H1 (cell line): ENCODE results near the gene SRD5A3. TPM values are rescaled to one million over a fixed set of nuclear protein-coding genes. Genes with fewer than 3 reads are reported as not detected.
A peak's percentile ranks its signal among the peaks of the same experiment; 100 is the strongest.

Experiments used
- CTCF ChIA-PET: fragments of 300-600 bp; sonication (Branson Sonifier 250); formaldehyde crosslinking; loops from one replicate; lab custom pipeline; 2021; ENCODE audit not compliant: partially characterized antibody; lab: Charles Lee
- POLR2A ChIA-PET: fragments of 300-600 bp; sonication (Branson Sonifier 250); formaldehyde crosslinking; loops from one replicate; lab custom pipeline; 2021; ENCODE audit warnings: inconsistent platforms; ENCODE audit not compliant: partially characterized antibody; lab: Charles Lee
- DNase-seq, 2 experiments: peaks; one replicate each; pipeline versions ENCODE4 v3.0.0 to v3.0.0-alpha.2; 2010 to 2022; ENCODE audit warnings: low spot score in 2 of 2, low read depth in 1 of 2, mixed read lengths in 1 of 2
- FAIRE-seq: peaks from 2 replicates; lab custom pipeline; 2011; peaks lifted over from hg19 to GRCh38; lab: Jason Lieb, UNC
- H2AFZ ChIP-seq: 2 replicates; pipeline ENCODE4 v1.8.1; 2012; ENCODE audit warnings: low read length, inconsistent platforms
- H2AK5ac ChIP-seq: 2 replicates; pipeline ENCODE4 v1.6.1; 2013; ENCODE audit warnings: low read depth, low read length
- H2BK120ac ChIP-seq: replicated peaks from 2 replicates; pipeline ENCODE3; 2013; ENCODE audit warnings: low read depth, low read length, inconsistent platforms
- H2BK12ac ChIP-seq: 2 replicates; pipeline ENCODE4 v1.6.1; 2013; ENCODE audit warnings: low read depth, low read length
- H2BK15ac ChIP-seq: 2 replicates; pipeline ENCODE4 v1.6.1; 2013; ENCODE audit warnings: low read length
- H2BK20ac ChIP-seq: 2 replicates; pipeline ENCODE4 v1.6.1; 2013; ENCODE audit warnings: low read length
- H2BK5ac ChIP-seq: 2 replicates; pipeline ENCODE4 v1.6.1; 2013; ENCODE audit warnings: low read depth, low read length
- H3K14ac ChIP-seq: 2 replicates; pipeline ENCODE4 v1.6.1; 2013; ENCODE audit warnings: inconsistent platforms; ENCODE audit not compliant: insufficient read length
- H3K18ac ChIP-seq: 2 replicates; pipeline ENCODE4 v1.6.1; 2013; ENCODE audit warnings: low read length; ENCODE audit errors: extremely low read depth
- H3K23ac ChIP-seq: 2 replicates; pipeline ENCODE4 v1.6.1; 2013; ENCODE audit warnings: inconsistent platforms; ENCODE audit not compliant: insufficient read length
- H3K23me2 ChIP-seq: 2 replicates; pipeline ENCODE4 v1.6.1; 2013; ENCODE audit warnings: low read depth, low read length
- H3K27ac ChIP-seq: 2 replicates; pipeline ENCODE4 v1.6.1; 2011; ENCODE audit warnings: low read depth, low read length, inconsistent platforms
- H3K27me3 ChIP-seq, 4 experiments: replicated peaks in 1 of 4; 1 replicate in 1 of 4; 2 replicates in 3 of 4; pipeline versions ENCODE4 v1.6.1 to v1.8.1; 2011 to 2013; ENCODE audit warnings: low read length in 3 of 4, mild to moderate bottlenecking in 3 of 4, inconsistent platforms in 2 of 4, mixed read lengths in 2 of 4, moderate library complexity in 1 of 4; ENCODE audit not compliant: control insufficient read depth in 3 of 4, insufficient read depth in 3 of 4; ENCODE audit errors: extremely low read depth in 1 of 4
- H3K36me3 ChIP-seq, 4 experiments: 2 replicates each; pipeline versions ENCODE4 v1.6.1 to v1.8.1; 2011 to 2013; ENCODE audit warnings: mild to moderate bottlenecking in 4 of 4, low read length in 3 of 4, moderate library complexity in 2 of 4, control low read depth in 1 of 4, inconsistent platforms in 1 of 4; ENCODE audit not compliant: insufficient read depth in 4 of 4, control insufficient read depth in 2 of 4
- H3K4ac ChIP-seq: replicated peaks from 2 replicates; pipeline ENCODE3; 2013; ENCODE audit warnings: low read length, low read depth, mixed read lengths, inconsistent platforms; ENCODE audit not compliant: insufficient read length
- H3K4me1 ChIP-seq, 4 experiments: replicated peaks in 1 of 4; 1 replicate in 1 of 4; 2 replicates in 3 of 4; pipeline versions ENCODE4 v1.6.1 to v1.8.1; 2011 to 2013; ENCODE audit warnings: low read length in 3 of 4, inconsistent platforms in 2 of 4, mixed read lengths in 1 of 4; ENCODE audit not compliant: insufficient read depth in 4 of 4, control insufficient read depth in 3 of 4
- H3K4me2 ChIP-seq, 2 experiments: 2 replicates each; pipeline versions ENCODE4 v1.6.1 to v1.8.1; 2011 to 2013; ENCODE audit warnings: low read depth in 2 of 2, low read length in 2 of 2, control low read depth in 1 of 2, inconsistent platforms in 1 of 2, mild to moderate bottlenecking in 1 of 2; ENCODE audit not compliant: insufficient read depth in 1 of 2
- H3K4me3 ChIP-seq, 4 experiments: fragments of 200-600, 300-600 bp in 1 of 4; sonication (generic), shearing (Covaris generic), sonication (Bioruptor Twin) in 1 of 4; 2 replicates each; pipeline versions ENCODE4 v1.5.1 to v1.8.1; 2011 to 2016; ENCODE audit warnings: low read length in 4 of 4, low read depth in 3 of 4, control low read depth in 2 of 4, inconsistent platforms in 2 of 4, mild to moderate bottlenecking in 2 of 4, mixed read lengths in 1 of 4, moderate library complexity in 1 of 4; ENCODE audit not compliant: insufficient read depth in 2 of 4; ENCODE audit errors: extremely low read depth in 1 of 4
- H3K56ac ChIP-seq: replicated peaks from 2 replicates; pipeline ENCODE3; 2013; ENCODE audit warnings: low read depth, mild to moderate bottlenecking, mixed read lengths, low read length, inconsistent platforms; ENCODE audit not compliant: insufficient read length
- H3K79me1 ChIP-seq: 2 replicates; pipeline ENCODE4 v1.6.1; 2013; ENCODE audit warnings: low read depth, low read length, control low read depth
- H3K79me2 ChIP-seq, 2 experiments: 2 replicates each; pipeline versions ENCODE4 v1.6.1 to v1.8.1; 2012 to 2013; ENCODE audit warnings: low read length in 2 of 2, mild to moderate bottlenecking in 2 of 2, inconsistent platforms in 1 of 2; ENCODE audit not compliant: insufficient read depth in 2 of 2, control insufficient read depth in 1 of 2
- H3K9ac ChIP-seq, 4 experiments: replicated peaks in 1 of 4; 1 replicate in 1 of 4; 2 replicates in 3 of 4; pipeline versions ENCODE4 v1.6.1 to v1.8.1; 2011 to 2013; ENCODE audit warnings: low read depth in 3 of 4, low read length in 3 of 4, control low read depth in 2 of 4, mild to moderate bottlenecking in 2 of 4, moderate library complexity in 2 of 4, inconsistent platforms in 1 of 4; ENCODE audit errors: extremely low read depth in 1 of 4
- H3K9me3 ChIP-seq, 2 experiments: 2 replicates each; pipeline versions ENCODE4 v1.6.1 to v1.8.1; 2012 to 2013; ENCODE audit warnings: mild to moderate bottlenecking in 2 of 2, moderate library complexity in 2 of 2, control low read depth in 1 of 2, inconsistent platforms in 1 of 2, low read depth in 1 of 2, low read length in 1 of 2, mixed read lengths in 1 of 2; ENCODE audit not compliant: insufficient read depth in 2 of 2
- H4K20me1 ChIP-seq, 2 experiments: replicated peaks in 1 of 2; 2 replicates each; pipeline versions ENCODE3 to v1.8.1; 2011 to 2013; ENCODE audit warnings: inconsistent platforms in 2 of 2, low read length in 2 of 2, mild to moderate bottlenecking in 1 of 2; ENCODE audit not compliant: insufficient read depth in 2 of 2, control insufficient read depth in 1 of 2
- H4K5ac ChIP-seq: 2 replicates; pipeline ENCODE4 v1.6.1; 2013; ENCODE audit warnings: low read length, low read depth, mixed read lengths, inconsistent platforms; ENCODE audit not compliant: insufficient read length
- H4K8ac ChIP-seq: 2 replicates; pipeline ENCODE4 v1.8.0; 2013; ENCODE audit warnings: mild to moderate bottlenecking, moderate library complexity, low read length, inconsistent platforms; ENCODE audit not compliant: insufficient read depth; ENCODE audit errors: extremely low read depth
- H4K91ac ChIP-seq: replicated peaks from 2 replicates; pipeline ENCODE3; 2013; ENCODE audit warnings: low read length, mixed read lengths, inconsistent platforms; ENCODE audit not compliant: insufficient read length
- ASH2L ChIP-seq: fragments of 200-600, 300-600 bp; sonication (generic); IDR thresholded peaks from one replicate; pipeline ENCODE4 v1.7.1; 2017; ENCODE audit warnings: low read length
- ATF3 ChIP-seq: IDR thresholded peaks from 2 replicates; pipeline ENCODE4 v1.6.1; 2011; ENCODE audit warnings: low read depth, mild to moderate bottlenecking, low read length; ENCODE audit not compliant: insufficient read depth
- CBX5 ChIP-seq: fragments of 300-800, 300-1000 bp; sonication (generic); IDR thresholded peaks from 2 replicates; pipeline ENCODE4 v1.7.1; 2016; ENCODE audit warnings: antibody characterized with exemption, low read length, low read depth
- CHD2 ChIP-seq: IDR thresholded peaks from 2 replicates; pipeline ENCODE4 v1.6.1; 2012; ENCODE audit warnings: low read length, improper control_type of control experiment
- HDAC6 ChIP-seq: IDR thresholded peaks from one replicate; pipeline ENCODE4 v1.7.1; 2012; ENCODE audit warnings: low read depth, mild to moderate bottlenecking, inconsistent platforms, low read length, moderate library complexity
- MAX ChIP-seq: IDR thresholded peaks from 2 replicates; pipeline ENCODE4 v1.6.1; 2012; ENCODE audit warnings: inconsistent platforms
- NRF1 ChIP-seq: IDR thresholded peaks from 2 replicates; pipeline ENCODE4 v1.6.1; 2011; ENCODE audit warnings: mild to moderate bottlenecking, low read depth, low read length, improper control_type of control experiment
- RBBP5 ChIP-seq: IDR thresholded peaks from 2 replicates; pipeline ENCODE4 v1.7.1; 2012; ENCODE audit warnings: low read depth, mild to moderate bottlenecking, inconsistent platforms, low read length, moderate library complexity, borderline replicate concordance
- TEAD4 ChIP-seq: IDR thresholded peaks from 2 replicates; pipeline ENCODE4 v1.6.1; 2012; ENCODE audit warnings: low read depth, low read length, inconsistent platforms, mixed read lengths
- ZNF274 ChIP-seq: IDR thresholded peaks from 2 replicates; pipeline ENCODE4 v1.7.0; 2012; ENCODE audit warnings: low read length, borderline replicate concordance; ENCODE audit errors: extremely low read depth
- WGBS, 2 experiments: shearing (Covaris generic) in 1 of 2; methylation state at CpG; one replicate each; pipeline versions ENCODE4 v1.1.6 to v1.1.7; 2013 to 2015; ENCODE audit warnings: low lambda C conversion rate in 2 of 2, mixed read lengths in 2 of 2, inconsistent platforms in 1 of 2, low coverage in 1 of 2, missing lambda C conversion rate in 1 of 2; ENCODE audit not compliant: insufficient replicate concordance in 2 of 2, insufficient coverage in 1 of 2, insufficient read length in 1 of 2; ENCODE audit errors: extremely low coverage in 1 of 2, missing lambda C conversion rate in 1 of 2; 5-methylcytosine and 5-hydroxymethylcytosine counted together
- polyA plus RNA-seq, 7 experiments: library from polyadenylated mRNA; depleted of rRNA in 3 of 7; stranded (reverse) in 5 of 7; unstranded in 2 of 7; fragments of >200 nt in 5 of 7; fragments of 200-250 nt in 2 of 7; gene quantifications; 1 replicate in 5 of 7; 2 replicates in 1 of 7; 4 replicates in 1 of 7; pipeline versions ENCODE4 v1.2.1 to v1.2.3, GENCODE V29; 2011 to 2013; ENCODE audit warnings: missing spikeins in 2 of 7, mixed read lengths in 2 of 7
- total RNA-seq: library from RNA; stranded (reverse); fragmentation: NEBNext Ultra II Directional; extraction: Animal tissue kit (Norgen Biotek cat#: 25700); gene quantifications from 2 replicates; pipeline ENCODE4 v1.2.1, GENCODE V29; 2021

The SRD5A3 gene
- total and polyA plus RNA-seq, 2 of the 8 experiments (the other 6 are each of a cell fraction or from before 2014, with no cell fraction given) = 19.6 to 34.6 TPM

GRCh38 chr4:55395529-55396307, 49.7 kb downstream of the SRD5A3 start, which contains the start of gene TMEM165:
TMEM165 (plus strand) TSS chr4:55395957; CDS start chr4:55396190, 233 bp downstream.
- H3K23ac ChIP-seq = no peak within 1 kb of the TSS
- H4K8ac ChIP-seq = peak within 1 kb of the TSS; percentile 99
- H2BK5ac ChIP-seq = 0 out of 2 replicates have a peak within 1 kb of the TSS, but pooled peaks have one; percentile 71
- no peak within 1 kb of the TSS for H2BK120ac ChIP-seq
- peaks cover 30 to 44% of the 10 kb centered on the region in 2 experiments for H3K79me2 ChIP-seq
- no peak within 1 kb of the TSS for H2BK15ac ChIP-seq
- H3K23me2 ChIP-seq = peaks cover 18% of the 10 kb centered on the region
- peak within 1 kb of the TSS; percentile 91 for H3K27ac ChIP-seq
- H3K4ac ChIP-seq = no peak within 1 kb of the TSS
- WGBS, 2 experiments = 2% methylated on average over 74 of the region's 95 CpGs; no CpG with 5 or more reads in 1 of the 2 experiments
- H3K9me3 ChIP-seq = no peaks in the 10 kb centered on the region
- no peaks in the 10 kb centered on the region for H3K27me3 ChIP-seq
- peak within 1 kb of the TSS; percentile 94 for H4K5ac ChIP-seq
- peaks cover 0 to 13% (median 1%) of the 10 kb centered on the region in 4 experiments; a peak in 1 of 8 replicates for H3K36me3 ChIP-seq
- no peak within 1 kb of the TSS for H3K14ac ChIP-seq
- peak within 1 kb of the TSS; percentile 27; the same call in 1 of the 2 replicates for H2AFZ ChIP-seq
- H3K4me2 ChIP-seq = peak within 1 kb of the TSS; percentile 81 to 97
- ChIA-PET POLR2A (interaction anchor here (0.7 to 3.6 kb wide), 17 partner anchors 10 to 241 kb away, joined by 3 to 19 read pairs (median 5); partner anchors contain the start of gene NMU), CTCF (interaction anchor here (0.6 to 1.8 kb wide), 7 partner anchors 34 to 425 kb away, joined by 3 to 5 read pairs (median 3); no protein-coding TSS in a partner anchor)
- H4K20me1 ChIP-seq = peaks cover 11 to 12% of the 10 kb centered on the region in 2 experiments
- peak within 1 kb of the TSS; percentile 86 for H4K91ac ChIP-seq
- no peak within 1 kb of the TSS for H2BK20ac ChIP-seq
- H2AK5ac ChIP-seq = peak within 1 kb of the TSS; percentile 88; the same call in 1 of the 2 replicates
- H3K4me1 ChIP-seq = peaks cover 0 to 6% (median under 1%) of the 10 kb centered on the region in 4 experiments; a peak in 2 of 7 replicates
- H3K4me3 ChIP-seq = peak within 1 kb of the TSS; percentile 74 to 87 (median 79)
- 0 out of 2 replicates have a peak within 1 kb of the TSS, but pooled peaks have one; percentile 52 for H2BK12ac ChIP-seq
- FAIRE-seq (no peak), DNase-seq (peak; percentile 51 to 94)
- peaks cover 4% of the 10 kb centered on the region for H3K79me1 ChIP-seq
- peak within 1 kb of the TSS; percentile 87 for H3K18ac ChIP-seq
- peak within 1 kb of the TSS; percentile 85 for H3K56ac ChIP-seq
- peak within 1 kb of the TSS; percentile 90 to 99 (median 94) for H3K9ac ChIP-seq
- TF ChIP-seq ZNF274 (no peak), CHD2 (peak; percentile 9; the same call in 1 of the 2 replicates), HDAC6 (no peak), MAX (peak; percentile 91), RBBP5 (peak; percentile 90; the same call in 1 of the 2 replicates), ASH2L (peak; percentile 84), CBX5 (no peak), ATF3 (no peak), TEAD4 (no peak), NRF1 (no peak)
